HG03354 (cell line): ENCODE measurements around the gene JMJD4.
A peak's percentile ranks its signal among the peaks of the same experiment; 100 is the strongest.

ENCODE experiments used
- ATAC-seq: cut with Tn5 transposase; IDR thresholded peaks from one replicate; pipeline ENCODE4 v1.9.1; 2021; ENCODE audit warnings: mild to moderate bottlenecking; ENCODE audit not compliant: unreplicated experiment, poor library complexity, severe bottlenecking

JMJD4 gene

DNA sequence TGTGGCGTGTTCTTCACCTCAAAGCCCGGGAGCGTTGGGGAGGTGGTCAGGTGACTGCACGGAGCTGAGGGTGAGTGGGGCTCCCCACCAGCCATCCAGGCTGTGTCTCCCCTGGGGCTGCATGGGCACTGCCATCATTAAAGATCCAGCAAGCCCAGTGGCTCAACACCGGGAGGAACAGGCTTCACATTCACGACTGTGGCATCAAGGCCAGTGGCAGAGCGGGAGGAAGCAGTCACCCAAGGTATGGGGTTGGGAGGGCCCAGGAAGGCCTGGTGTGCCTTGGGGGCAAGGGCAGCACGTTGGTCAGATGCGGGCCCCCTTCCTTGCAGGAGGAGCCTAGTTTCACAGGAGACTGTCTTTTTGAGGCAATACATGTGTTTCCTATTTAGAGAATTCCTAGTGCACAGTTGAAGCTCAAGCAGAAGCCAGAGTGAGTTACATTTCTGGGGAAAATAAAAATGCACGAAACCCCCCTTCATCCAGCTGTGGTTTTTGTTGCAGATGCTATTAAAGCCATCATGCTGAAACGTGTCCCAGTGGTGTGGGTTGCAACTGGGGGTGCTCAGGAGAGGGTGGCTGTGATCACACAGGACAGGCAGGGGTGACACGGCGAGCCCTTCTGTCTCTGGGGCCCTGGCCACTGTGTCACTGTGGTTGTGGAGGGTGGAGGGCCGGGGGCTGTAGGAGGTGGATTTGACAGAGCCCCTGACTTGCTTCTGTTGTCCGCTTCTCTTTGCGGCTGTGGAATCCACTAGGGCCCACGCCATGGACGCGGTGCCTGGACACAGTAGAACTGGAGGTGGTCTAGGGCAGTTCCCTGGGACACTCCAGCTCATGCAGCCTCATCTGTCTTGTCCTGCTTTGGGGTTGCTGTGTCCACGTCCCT lies 34.2 kb upstream of the JMJD4 start:
- no peak for ATAC-seq

DNA sequence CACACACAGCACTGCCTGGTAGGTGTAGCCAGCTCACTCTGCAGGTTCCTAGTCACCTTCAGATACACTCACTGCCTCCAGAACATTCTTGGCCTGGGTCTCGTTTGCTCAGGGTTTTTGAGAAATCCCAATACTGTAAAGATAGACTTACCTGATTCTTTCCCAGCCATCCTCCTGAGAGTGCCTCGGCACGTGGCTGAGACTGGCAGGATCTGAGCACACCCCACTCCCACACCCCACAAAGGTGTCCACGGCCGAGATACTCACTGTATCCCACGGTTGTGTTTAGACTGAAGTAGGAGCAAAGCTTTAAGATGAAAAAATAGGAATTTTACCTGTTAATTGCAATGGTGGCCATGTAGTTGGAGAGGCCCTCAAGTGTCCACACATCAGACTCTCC lies 33.5 kb upstream of the JMJD4 start:
- ATAC-seq: no peak

DNA sequence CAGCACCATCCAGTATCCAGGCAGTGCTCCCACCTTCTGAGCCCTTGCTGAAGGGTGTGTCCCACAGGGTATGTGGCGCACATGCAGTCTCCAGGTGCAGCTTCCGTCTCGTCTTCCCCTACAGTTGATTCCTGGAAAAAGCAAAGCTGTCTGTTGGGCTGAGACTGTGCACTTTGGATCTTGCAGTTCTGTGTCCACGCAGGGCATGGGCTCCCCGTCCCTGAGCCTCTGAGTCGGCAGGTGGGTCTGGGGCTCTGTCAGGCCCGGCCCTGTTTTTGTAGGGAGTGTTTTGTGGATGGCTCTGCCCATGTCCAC lies 33.0 kb upstream of the JMJD4 start:
- no peak for ATAC-seq

DNA sequence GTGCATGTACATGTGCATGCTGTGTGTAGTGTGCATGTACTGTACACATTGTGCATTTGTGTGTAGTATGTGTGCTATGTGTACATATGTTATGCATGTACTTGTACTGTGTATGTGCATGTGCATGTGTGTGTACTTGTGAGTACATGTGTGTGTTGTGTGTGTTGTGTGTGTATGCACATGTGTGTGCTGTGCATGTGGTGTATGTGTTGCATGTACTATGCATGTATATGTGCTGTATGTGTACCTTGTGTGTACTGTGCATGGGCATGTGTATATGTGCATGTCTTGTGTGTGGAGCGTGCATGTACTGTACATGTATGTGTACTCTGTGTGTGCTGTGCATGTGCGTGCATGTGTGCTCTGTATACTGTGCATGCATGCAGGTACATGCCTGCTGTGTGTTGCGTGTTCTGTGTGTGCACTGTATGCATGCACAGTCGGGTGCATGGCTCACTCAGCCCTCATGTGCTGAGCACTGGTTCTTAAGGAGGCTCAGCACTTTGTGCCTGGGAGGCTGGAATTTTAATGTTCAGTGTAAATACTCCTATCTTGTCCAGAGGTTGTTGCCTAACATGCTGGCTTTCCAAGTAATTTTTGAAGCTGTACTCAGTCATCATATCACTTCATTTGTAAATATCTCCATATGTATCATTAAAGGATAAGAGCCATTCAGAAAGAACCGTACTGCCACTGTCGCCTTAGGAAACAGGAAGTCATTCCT lies 32.5 kb upstream of the JMJD4 start:
- no peak for ATAC-seq

DNA sequence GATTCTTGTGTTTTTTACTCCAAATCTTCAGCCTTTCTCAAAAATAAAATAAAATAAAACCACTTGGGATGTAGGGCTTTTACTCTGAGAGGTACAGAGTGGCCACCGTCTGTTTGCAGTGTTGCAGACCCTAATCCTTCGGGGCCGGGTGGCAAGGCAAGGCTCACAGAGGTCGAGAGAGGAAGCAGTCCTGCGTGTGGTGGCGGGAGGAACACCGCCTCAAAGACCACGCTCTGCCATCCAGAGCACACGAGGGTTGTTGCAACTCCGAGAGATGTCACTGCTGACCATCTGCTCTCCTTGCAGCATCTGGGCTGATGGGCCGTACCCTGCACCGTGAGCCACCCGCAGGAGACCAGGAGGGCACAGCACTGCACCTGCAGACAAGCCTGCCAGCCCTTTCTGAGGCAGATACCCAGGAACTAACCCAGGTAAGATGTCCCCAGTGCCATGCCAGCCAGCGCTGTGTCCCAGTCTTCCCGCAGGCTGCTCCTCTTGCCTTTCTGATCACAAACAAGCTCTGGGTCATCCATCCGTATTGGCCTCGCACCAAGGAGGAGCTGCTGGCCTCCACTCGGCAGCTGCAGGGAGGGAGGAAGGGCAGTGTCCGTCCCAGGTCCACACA lies 31.7 kb upstream of the JMJD4 start:
- no peak for ATAC-seq

DNA sequence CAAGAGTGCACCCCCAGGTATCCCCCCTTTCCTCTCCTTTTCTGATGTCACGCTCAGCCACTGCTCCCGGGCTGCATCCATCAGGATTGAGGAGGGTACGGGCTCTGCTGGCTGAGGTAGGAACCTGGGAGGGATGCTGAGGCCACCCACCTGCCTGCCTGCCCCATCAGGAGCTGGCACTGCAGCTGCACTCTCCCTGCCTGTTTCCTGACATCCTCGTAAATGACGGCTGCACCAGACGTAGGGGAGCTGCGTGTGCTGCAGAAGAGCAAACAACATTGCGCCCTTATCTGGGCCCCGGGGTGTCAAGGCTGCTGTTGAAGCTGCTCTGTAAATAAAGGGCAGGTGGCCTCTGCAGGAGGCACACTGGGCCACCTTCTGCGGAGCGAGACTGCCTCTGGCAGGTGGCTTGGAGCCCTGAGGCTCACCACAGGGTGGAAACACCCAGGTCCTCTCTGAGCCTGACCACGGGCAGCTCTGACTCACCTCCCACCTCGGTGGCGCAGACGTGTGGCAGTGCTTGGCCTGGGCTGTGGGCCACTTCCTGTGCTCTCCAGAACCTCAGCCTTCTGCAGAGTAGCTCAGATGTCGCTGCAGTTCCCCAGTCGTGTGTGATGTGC lies 31.0 kb upstream of the JMJD4 start:
- ATAC-seq: no peak

DNA sequence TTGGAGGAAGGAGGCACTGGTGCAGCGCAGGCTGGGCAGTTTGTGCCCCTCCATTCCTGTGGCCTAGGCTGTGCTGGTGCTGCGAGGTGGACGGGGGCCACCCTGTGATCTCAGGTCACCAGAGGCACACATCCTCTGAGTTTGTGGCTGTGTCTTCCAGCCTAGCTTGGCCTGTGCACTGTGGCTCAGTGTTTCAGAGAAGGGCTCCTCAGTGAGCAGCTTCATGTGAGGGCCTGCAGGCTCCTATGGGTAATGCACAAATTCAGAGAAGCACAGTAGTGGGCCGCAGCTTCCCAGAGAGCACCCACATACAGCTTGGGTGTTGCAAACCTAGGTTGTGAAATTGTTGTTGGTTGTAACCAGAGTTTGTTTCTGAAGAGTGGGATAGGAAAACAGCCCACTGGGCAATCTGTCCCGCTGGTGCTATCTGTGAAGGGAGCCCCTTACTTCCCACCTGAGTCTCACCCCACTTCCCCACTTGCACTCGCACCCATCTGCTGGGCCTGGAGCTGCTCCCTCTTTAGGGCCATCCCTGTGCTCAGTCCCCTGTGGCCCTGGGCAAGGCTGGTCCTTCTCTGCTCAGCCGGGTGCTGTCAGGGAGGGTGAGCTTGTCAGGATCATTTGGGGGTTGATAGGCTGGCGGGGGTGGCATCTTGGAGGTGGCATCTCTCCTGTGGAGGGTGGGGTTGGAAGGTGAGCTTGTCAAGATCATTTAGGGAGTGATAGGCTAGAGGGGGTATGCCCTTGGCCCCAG lies 30.3 kb upstream of the JMJD4 start:
- no peak for ATAC-seq

DNA sequence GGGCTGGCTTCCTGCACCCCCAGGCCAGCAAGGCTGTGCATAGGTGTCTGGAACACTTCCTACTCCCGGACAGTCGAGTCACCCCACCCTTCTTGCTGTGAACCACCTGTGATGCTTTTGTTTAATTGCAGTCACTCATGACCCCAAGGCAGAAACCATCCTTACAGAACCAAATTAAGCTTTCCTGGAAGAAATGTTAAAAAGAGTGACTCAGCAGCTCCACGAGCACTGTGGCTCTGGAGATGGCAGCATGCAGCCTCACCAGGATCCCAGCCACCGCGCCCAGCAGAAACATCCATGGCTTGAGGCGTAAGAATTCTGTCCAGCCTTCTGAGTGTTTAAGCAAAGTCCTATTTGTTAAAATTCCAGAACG lies 28.9 kb upstream of the JMJD4 start:
- ATAC-seq: no peak

DNA sequence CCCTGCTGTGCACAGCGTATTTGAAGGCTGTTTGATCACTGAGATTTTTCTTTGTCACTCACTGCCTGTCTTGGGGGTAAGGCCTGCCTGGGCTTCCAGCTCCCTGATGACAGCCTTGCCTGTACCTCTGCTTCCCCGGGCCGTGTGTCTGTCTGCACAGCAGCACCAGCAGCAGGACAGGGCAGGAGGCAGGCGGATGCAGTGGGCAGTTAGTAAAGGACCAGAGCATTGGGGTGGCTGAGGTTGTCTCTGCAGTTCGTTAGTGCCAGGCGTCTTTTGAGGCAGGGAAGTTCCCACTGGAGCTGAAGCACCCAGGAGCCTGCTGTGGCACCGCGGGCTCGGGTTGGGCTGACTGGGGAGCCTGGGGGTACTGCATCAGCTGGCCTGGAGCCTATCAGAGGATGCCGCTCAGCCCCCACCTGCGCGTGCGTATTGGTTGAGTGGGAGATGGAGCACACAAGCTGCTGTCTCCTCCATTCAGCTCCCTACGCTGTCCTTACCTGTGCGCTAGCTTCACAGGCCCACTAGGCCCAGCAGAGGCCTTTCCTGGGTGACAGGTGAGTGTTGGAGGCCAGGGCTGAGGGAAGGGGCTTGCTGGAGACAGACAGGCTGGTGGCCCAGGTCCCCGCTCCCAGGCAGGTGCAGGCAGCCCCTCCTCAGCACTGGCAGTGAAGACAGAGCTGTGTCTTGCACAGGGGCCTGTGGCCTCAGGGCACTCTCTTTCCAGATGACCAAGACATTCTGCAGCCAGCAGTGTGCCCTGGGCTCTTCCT lies 28.3 kb upstream of the JMJD4 start:
- ATAC-seq: no peak

DNA sequence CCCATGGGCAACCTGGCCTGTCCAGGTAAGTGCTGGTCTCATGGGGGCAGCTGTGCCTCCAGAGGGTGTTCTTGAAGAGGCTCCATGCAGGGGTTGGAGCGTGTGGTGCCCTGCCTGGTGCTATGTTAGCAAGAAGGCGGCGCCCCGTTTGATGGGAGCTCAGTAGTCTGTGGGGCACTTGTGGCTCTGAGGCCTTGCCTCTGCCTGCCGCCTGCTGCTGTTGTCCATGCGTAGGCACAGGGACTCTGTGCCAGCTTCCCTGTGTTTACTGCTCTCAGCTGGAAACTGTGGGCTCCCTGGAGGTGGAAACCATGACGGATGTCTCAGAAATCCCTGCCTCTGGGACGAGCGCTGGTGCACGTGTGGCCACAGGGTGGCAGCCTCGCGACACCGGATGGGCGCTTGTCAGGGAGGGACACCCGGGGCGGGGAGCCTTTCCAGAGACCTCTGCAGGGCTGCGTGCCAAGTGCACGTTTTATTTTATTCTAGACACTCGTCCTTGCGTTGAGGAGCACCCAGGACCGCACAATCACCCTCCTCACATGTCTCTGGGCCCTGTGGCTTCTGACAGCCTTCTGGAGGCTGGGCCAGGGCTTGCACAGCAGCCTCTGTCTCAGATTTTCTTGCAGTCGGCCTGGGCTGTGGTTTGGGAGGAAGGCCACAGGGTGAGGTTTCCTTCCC lies 27.3 kb upstream of the JMJD4 start:
- ATAC-seq: peak; percentile 88

DNA sequence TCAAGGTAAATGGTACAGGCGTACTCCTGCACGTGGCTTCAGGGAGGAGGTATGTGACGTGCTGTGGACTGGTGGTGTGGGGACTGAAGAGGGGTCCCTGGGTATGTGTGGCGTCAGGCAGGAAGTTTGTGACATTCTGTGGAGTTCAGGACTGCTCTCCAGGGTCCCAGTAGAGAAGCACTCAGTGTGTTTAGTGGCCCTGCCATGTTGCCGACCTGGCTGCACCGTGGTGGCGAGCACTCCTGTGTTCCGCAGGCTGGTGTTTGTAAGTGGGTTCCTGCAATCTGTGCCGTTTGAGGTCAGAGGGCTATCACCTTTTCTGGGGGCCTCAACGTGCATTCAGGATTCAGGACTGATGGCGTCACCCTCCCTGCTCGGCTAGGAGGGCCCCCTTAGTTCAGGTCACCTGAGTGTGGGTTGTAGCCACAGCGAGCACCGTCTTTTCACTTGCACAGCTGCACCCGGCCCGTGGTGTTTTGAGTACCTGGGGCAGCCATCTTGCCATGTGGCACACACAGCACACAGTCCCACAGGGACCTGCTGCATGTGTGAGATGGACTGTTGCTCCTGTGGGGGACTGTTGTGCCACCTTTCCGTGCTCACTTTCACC lies 26.6 kb upstream of the JMJD4 start:
- ATAC-seq: no peak

DNA sequence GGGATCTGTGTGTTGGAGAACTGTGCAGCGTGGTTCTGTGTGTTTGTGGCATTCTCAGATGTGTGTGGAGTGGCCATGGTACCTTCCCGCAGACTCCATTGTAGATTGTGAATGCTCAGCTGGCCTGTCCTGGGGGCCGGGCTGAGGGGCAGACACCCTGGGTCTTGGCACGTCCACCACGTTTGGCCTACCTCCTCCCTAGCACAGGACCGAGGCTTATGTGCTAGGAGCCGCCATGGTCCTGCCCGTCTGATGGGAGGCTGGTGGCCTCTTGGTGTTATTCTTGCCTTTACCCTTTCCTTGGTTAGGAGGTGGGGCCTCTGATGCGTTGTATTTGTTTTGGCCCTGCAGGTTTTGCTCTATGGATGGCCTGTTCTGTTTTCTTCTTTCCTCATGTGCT lies 25.3 kb upstream of the JMJD4 start:
- no peak for ATAC-seq

DNA sequence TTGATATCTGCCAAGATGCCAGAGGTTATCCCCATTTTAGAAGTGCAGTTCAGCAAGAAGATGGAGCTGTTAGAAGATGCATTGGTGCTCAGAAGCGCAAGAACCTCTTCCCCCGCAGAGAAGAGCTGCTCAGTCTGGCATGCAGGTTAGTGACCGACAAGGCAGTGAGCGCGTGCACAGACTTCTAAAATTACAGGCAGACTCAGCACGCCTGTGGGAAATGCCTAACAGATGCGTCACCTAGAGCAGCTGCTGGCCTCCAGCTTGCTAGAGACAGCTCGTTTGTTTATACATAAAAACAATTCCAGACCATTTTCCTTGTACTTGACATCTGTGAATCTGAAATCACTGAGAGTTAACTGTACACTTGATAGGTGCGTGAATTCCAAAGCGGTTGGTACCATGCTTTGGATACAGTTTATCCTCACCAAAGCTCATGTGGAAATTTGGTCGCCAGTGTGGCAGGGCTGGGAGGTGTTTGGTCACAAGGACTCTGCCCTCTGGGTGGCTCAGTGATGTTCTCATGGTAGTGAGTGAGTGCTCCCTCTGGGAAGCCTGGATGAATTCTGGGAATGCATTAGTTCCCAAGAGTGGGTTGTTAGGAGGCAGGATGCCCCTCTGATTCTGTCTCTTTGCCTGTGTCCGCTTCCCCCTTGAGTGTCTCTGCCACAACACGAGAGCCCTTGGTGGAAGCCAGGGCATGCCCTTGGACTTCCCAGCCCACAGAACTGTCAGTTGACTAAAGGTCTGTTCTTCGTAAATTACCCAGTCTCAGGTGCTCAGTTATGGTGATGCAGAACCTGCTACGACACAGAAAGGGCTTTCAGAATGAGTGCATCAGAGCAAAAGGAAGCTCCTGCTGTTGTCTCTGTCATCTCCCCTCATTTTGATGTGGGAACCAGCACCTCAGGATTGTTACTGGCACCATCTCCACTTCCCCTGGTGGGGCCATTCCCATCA lies 24.5 kb upstream of the JMJD4 start:
- no peak for ATAC-seq

DNA sequence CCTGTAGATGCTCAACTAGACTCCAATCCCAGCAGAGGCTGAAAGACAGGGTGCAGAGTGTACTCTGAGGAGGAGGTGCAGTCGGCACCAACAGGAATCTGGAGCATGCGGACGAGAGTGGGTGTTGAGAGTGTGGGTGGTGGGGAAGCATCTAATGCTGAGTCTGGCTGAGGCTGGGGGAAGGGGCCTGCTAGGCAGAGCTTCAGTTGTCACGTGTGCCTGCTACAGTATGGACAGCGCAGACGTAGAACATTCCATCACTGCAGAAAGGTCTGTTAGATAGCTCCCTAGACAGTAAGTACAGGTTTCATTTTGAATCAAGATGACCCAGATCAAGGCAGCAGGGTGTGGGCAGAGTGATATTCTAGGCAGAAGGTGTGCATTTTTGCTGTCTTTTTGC lies 23.3 kb upstream of the JMJD4 start:
- ATAC-seq: no peak

DNA sequence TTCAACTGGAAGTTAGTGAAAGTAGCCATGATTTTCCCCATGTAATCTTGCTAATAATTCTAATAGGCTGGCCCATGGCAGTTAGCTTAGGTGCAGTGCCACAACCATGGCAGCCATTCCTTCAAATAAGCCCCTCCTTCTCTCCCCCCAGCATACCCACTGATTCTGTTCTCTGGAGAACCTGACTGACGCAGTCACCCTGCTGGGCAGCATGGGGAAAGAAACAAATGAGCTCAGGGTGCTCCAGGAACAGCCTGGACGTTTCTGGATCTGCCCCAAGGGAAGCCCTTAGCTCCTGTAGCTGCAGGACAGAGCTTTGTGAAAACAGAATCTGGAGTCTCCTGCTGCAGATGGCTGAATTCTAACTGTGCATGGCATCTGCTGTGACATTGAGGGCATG lies 22.7 kb upstream of the JMJD4 start:
- ATAC-seq: no peak

DNA sequence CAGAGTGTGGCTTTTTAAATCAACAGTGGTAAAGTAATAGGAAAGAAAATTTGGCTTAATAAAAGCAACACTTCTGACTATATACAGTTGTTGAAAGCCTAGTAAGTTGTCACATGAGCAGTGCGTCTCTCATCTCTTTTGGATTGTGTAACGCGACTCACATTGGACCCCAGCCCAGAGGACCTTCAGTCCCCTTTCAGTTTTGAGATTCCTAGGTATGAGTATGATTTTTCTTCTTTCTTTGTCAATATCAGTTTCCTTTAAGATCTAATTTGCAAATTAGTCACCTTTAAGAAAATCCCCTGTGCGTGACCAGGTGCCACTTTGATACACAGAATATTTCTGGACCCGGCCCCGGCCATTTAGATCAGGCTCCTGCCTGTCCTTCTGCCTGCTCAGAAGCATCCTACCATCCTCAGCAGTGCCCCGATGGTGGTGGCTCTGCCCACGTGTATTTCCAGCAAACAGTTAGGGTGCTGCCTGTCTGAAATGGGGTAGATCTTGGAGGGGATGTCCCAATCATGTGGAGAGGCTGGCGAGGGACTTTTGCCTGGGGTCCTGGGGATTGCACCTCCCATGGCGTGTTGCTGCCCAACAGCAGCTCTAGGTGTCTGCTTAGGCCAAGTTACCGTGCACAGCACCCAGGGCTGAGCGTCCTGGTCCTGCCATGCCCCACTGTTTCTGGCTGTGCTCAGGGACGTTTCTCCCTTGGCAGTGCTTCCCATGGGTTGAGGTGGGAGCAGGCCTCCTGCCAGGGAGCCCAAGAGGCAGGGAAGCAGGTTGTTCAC lies 21.3 kb upstream of the JMJD4 start:
- no peak for ATAC-seq
